ENCODE results near the gene SORCS2.

GRCh38 chr4:7786040-7786439 is 593.7 kb downstream of the SORCS2 start:
- TF ChIP-seq CTCF (IDR thresholded peaks at IDR 0.05) (no peak), POLR2AphosphoS5 (IDR thresholded peaks at IDR 0.05) (no peak), POLR2A (IDR thresholded peaks at IDR 0.05) (no peak)
